ENCODE results near the gene DACT1. TPM values are rescaled to one million over a fixed set of nuclear protein-coding genes. Genes with fewer than 3 reads are reported as not detected.
A peak's percentile ranks its signal among the peaks of the same experiment; 100 is the strongest.

The DACT1 gene
- polyA plus RNA-seq, 3 donors = 23.4 to 34.4 (median 31.7) TPM

GRCh38 chr14:58631732-58632131 is 6.0 kb upstream of the DACT1 start:
- no peak for DNase-seq

GRCh38 chr14:58633831-58634230 is 3.9 kb upstream of the DACT1 start:
- DNase-seq = no peak

GRCh38 chr14:58634406-58635090 is 3.2 kb upstream of the DACT1 start:
- DNase-seq = no peak

- peak; percentile 33 for DNase-seq
Observed at GRCh38 chr14:58635091-58635830, 2.5 kb upstream of the DACT1 start.

- no peak for DNase-seq
Observed at GRCh38 chr14:58636129-58636528, 1.6 kb upstream of the DACT1 start.

- DNase-seq = peak; percentile 44
Observed at GRCh38 chr14:58637040-58637390, 747 bp upstream of the DACT1 start.

GRCh38 chr14:58638231-58639197 is 752 bp downstream of the DACT1 start:
- peak; percentile 29 for DNase-seq

GRCh38 chr14:58639198-58639565 is 1.4 kb downstream of the DACT1 start:
- DNase-seq = no peak

- DNase-seq = peak; percentile 86
Observed at GRCh38 chr14:58639842-58640484, 2.2 kb downstream of the DACT1 start.

GRCh38 chr14:58640959-58641358 is 3.2 kb downstream of the DACT1 start:
- no peak for DNase-seq

GRCh38 chr14:58641509-58641908 is 3.7 kb downstream of the DACT1 start:
- DNase-seq = no peak

GRCh38 chr14:58643366-58643765 is 5.6 kb downstream of the DACT1 start:
- no peak for DNase-seq

- no peak for DNase-seq
Observed at GRCh38 chr14:58645641-58646040, 7.9 kb downstream of the DACT1 start.

- DNase-seq = no peak
Observed at GRCh38 chr14:58646479-58646878, 8.7 kb downstream of the DACT1 start.

- no peak for DNase-seq
Observed at GRCh38 chr14:58647777-58648176, 10.0 kb downstream of the DACT1 start.

- DNase-seq = no peak
Observed at GRCh38 chr14:58650857-58651256, 13.1 kb downstream of the DACT1 start.

GRCh38 chr14:58656671-58657411 is 19.1 kb downstream of the DACT1 start:
- no peak for DNase-seq

GRCh38 chr14:58659061-58659460 is 21.3 kb downstream of the DACT1 start:
- DNase-seq = no peak

GRCh38 chr14:58659846-58660245 is 22.1 kb downstream of the DACT1 start:
- DNase-seq = no peak

GRCh38 chr14:58660407-58660806 is 22.6 kb downstream of the DACT1 start:
- DNase-seq = no peak

- DNase-seq = no peak
Observed at GRCh38 chr14:58662018-58662417, 24.3 kb downstream of the DACT1 start.
